ENCODE results near the gene RARG. TPM values are rescaled to one million over a fixed set of nuclear protein-coding genes. Genes with fewer than 3 reads are reported as not detected.

RARG gene
- total and polyA plus RNA-seq, 2 donors (not counting 3 experiments of a cell fraction or from before 2014, with no cell fraction given) = 9.9 to 19.5 TPM

DNA sequence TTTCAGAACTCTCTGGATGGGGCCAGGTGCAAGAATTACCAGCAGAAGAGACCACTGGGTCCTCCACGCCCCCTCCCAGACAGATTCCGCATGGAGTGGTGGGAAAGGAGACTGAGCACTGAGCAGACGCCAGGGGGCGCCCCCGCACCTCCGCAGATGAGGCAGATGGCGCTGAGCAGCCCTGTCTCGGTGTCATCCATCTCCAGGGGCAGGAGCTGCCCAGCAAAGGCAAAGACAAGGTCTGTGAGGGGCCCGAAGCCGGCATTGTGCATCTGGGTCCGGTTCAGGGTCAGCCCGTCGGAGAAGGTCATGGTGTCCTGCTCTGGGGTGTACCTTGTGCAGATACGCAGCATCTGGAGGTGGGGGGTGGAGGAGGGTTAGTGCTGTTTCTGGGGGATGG, 18.7 kb downstream of the RARG start:
- H3K4me1 ChIP-seq (ENCODE audit: control insufficient read depth, extremely low read depth, insufficient read depth, low read length) = peaks cover 31% of the 10 kb centered on the region
- POLR2A ChIA-PET = interaction anchor here (1.5 kb wide), 1 partner anchor 108 kb away, joined by 6 read pairs; the partner anchor contains the start of gene AAAS
- peak; percentile 69 for DNase-seq (ENCODE audit: low read depth, low spot score)

DNA sequence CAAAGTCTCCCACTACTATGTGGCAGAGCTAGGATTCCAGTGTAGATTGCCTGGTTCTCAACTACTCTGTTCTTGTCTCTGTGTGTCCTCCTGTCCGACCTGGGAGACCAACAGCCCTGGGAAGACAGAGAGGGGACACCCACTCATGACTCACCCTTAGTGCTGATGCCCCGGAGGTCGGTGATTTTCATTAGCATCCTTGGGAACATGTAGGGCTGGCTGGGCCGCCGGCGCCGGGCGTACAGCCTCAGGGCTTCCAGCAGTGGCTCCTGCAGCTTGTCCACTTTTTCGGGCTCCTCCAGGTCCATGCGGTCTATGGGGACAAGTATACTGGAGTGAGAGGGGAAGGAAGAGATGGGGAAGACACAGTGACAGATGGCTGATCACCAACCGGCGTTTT, 19.1 kb downstream of the RARG start:
- H3K27me3 ChIP-seq (ENCODE audit: control insufficient read depth in 2 of 2, insufficient read depth in 2 of 2, low read length in 2 of 2) = no peaks in the 10 kb centered on the region
- no peak overlapping the region for H3K4me3 ChIP-seq (replicated peaks in 1 of 3; ENCODE audit: insufficient read depth in 1 of 3, low read depth in 1 of 3, low read length in 3 of 3)
- FAIRE-seq (no peak), DNase-seq (ENCODE audit: low read depth, low spot score) (no peak)
- POLR2A ChIA-PET = no interaction called here
- no peaks in the 10 kb centered on the region for H4K20me1 ChIP-seq (replicated peaks; ENCODE audit: control insufficient read depth, extremely low read depth, insufficient read depth, low read length)
- no peaks in the 10 kb centered on the region for H3K9me1 ChIP-seq (replicated peaks; ENCODE audit: control insufficient read depth, extremely low read depth, insufficient read depth, low read length)
- H3K27ac ChIP-seq (ENCODE audit: insufficient read depth, low read depth, low read length) = no peak overlapping the region
- dilution Hi-C loops (cut with MboI; ENCODE audit: extremely low pct_ligation_motif_present, low sequenced_read_pairs) (no loop called here), intact Hi-C loops (cut with micrococcal nuclease) (loop anchor here (1.0 kb wide), 5 partner anchors 38 to 208 kb away; partner anchors contain the start of genes AAAS and ESPL1)
- H2AFZ ChIP-seq (ENCODE audit: low read depth, low read length) = no peak overlapping the region
- no TSS peak for BruUV-seq (replicated peaks)
- TF ChIP-seq GATA2 (IDR thresholded peaks at IDR 0.05; ENCODE audit: insufficient read depth, insufficient read length, low read depth, low read length) (no peak), FOS (IDR thresholded peaks at IDR 0.05; ENCODE audit: borderline replicate concordance, insufficient read depth, low read length) (no peak), MYC (IDR thresholded peaks at IDR 0.05; ENCODE audit: low read depth, low read length) (no peak), EZH2 (IDR thresholded peaks at IDR 0.05; ENCODE audit: borderline replicate concordance, low read depth, low read length, severe bottlenecking) (no peak), JUN (IDR thresholded peaks at IDR 0.05; ENCODE audit: borderline replicate concordance, insufficient read depth, insufficient read length, low read depth) (no peak), POLR2AphosphoS5 (IDR thresholded peaks at IDR 0.05; ENCODE audit: insufficient read depth, low read depth, low read length) (no peak), POLR2A (IDR thresholded peaks at IDR 0.05; ENCODE audit: low read depth, low read length) (no peak)
- TF ChIP-seq, protein P1, sequence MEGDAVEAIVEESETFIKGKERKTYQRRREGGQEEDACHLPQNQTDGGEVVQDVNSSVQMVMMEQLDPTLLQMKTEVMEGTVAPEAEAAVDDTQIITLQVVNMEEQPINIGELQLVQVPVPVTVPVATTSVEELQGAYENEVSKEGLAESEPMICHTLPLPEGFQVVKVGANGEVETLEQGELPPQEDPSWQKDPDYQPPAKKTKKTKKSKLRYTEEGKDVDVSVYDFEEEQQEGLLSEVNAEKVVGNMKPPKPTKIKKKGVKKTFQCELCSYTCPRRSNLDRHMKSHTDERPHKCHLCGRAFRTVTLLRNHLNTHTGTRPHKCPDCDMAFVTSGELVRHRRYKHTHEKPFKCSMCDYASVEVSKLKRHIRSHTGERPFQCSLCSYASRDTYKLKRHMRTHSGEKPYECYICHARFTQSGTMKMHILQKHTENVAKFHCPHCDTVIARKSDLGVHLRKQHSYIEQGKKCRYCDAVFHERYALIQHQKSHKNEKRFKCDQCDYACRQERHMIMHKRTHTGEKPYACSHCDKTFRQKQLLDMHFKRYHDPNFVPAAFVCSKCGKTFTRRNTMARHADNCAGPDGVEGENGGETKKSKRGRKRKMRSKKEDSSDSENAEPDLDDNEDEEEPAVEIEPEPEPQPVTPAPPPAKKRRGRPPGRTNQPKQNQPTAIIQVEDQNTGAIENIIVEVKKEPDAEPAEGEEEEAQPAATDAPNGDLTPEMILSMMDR (IDR thresholded peaks at IDR 0.05; ENCODE audit: extremely low read depth in 1 of 2, insufficient read depth in 1 of 2, low read depth in 1 of 2, low read length in 2 of 2) = no peak
- TF ChIP-seq, protein P2, sequence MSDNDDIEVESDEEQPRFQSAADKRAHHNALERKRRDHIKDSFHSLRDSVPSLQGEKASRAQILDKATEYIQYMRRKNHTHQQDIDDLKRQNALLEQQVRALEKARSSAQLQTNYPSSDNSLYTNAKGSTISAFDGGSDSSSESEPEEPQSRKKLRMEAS (IDR thresholded peaks at IDR 0.05; ENCODE audit: insufficient read depth, insufficient read length) = no peak
- H3K4me2 ChIP-seq (ENCODE audit: insufficient read depth, low read length) = no peak overlapping the region
- peaks cover 29% of the 10 kb centered on the region for H3K4me1 ChIP-seq (ENCODE audit: control insufficient read depth, extremely low read depth, insufficient read depth, low read length)
- CTCF ChIA-PET = interaction anchor here (0.7 to 7.3 kb wide), 23 partner anchors 8 to 208 kb away, joined by 4 to 366 read pairs (median 9); partner anchors contain the start of genes AAAS, ESPL1, MYG1 and PFDN5
- peaks cover 0 to 2% of the 10 kb centered on the region in 2 experiments for H3K36me3 ChIP-seq (ENCODE audit: control insufficient read depth in 2 of 2, extremely low read depth in 1 of 2, insufficient read depth in 2 of 2, low read length in 2 of 2)
- no peak overlapping the region for H3K9ac ChIP-seq (replicated peaks; ENCODE audit: extremely low read depth, insufficient read depth, low read length)
- no peaks in the 10 kb centered on the region for H3K79me2 ChIP-seq (ENCODE audit: control insufficient read depth, insufficient read depth, low read length)
- no peaks in the 10 kb centered on the region for H3K9me3 ChIP-seq (replicated peaks; ENCODE audit: control insufficient read depth, insufficient read depth, low read length)

More for the DNA sequence above, 18.7 kb downstream of the RARG start:
- Histone ChIP-seq H3K9me3 (replicated peaks; ENCODE audit: control insufficient read depth, insufficient read depth, low read length) (no peaks in the 10 kb centered on the region), H2AFZ (ENCODE audit: low read depth, low read length) (no peak overlapping the region), H3K79me2 (ENCODE audit: control insufficient read depth, insufficient read depth, low read length) (no peaks in the 10 kb centered on the region), H3K27ac (ENCODE audit: insufficient read depth, low read depth, low read length) (no peak overlapping the region), H3K4me3 (replicated peaks in 1 of 3; ENCODE audit: insufficient read depth in 1 of 3, low read depth in 1 of 3, low read length in 3 of 3) (no peak overlapping the region), H4K20me1 (replicated peaks; ENCODE audit: control insufficient read depth, extremely low read depth, insufficient read depth, low read length) (no peaks in the 10 kb centered on the region), H3K9ac (replicated peaks; ENCODE audit: extremely low read depth, insufficient read depth, low read length) (no peak overlapping the region), H3K36me3 (ENCODE audit: control insufficient read depth in 2 of 2, extremely low read depth in 1 of 2, insufficient read depth in 2 of 2, low read length in 2 of 2) (peaks cover 0 to 2% of the 10 kb centered on the region in 2 experiments), H3K9me1 (replicated peaks; ENCODE audit: control insufficient read depth, extremely low read depth, insufficient read depth, low read length) (no peaks in the 10 kb centered on the region), H3K27me3 (ENCODE audit: control insufficient read depth in 2 of 2, insufficient read depth in 2 of 2, low read length in 2 of 2) (no peaks in the 10 kb centered on the region), H3K4me2 (ENCODE audit: insufficient read depth, low read length) (no peak overlapping the region)
- intact Hi-C loops (cut with micrococcal nuclease) (loop anchor here (1.0 kb wide), 5 partner anchors 38 to 208 kb away; partner anchors contain the start of genes AAAS and ESPL1), dilution Hi-C loops (cut with MboI; ENCODE audit: extremely low pct_ligation_motif_present, low sequenced_read_pairs) (no loop called here)
- no peak for TF ChIP-seq EZH2 (IDR thresholded peaks at IDR 0.05; ENCODE audit: borderline replicate concordance, low read depth, low read length, severe bottlenecking)
- TF ChIP-seq, protein P1 (IDR thresholded peaks at IDR 0.05; ENCODE audit: extremely low read depth in 1 of 2, insufficient read depth in 1 of 2, low read depth in 1 of 2, low read length in 2 of 2) = peak; percentile 87 to 95
- FAIRE-seq = peak; percentile 75
- CTCF ChIA-PET = interaction anchor here (0.6 to 7.3 kb wide), 49 partner anchors 8 to 296 kb away, joined by 3 to 366 read pairs (median 6); partner anchors contain the start of genes AAAS, CSAD, ESPL1 and MYG1
- BruUV-seq (replicated peaks) = no TSS peak
